Measurements from ENCODE around the gene CCL2.
"Not testable (repeated sequence)": the region's sequence is repeated elsewhere in the genome, so short reads cannot be mapped to it uniquely, and the experiment has no call there.

Gene CCL2

GRCh38 chr17:34254651-34255380, at the start of gene CCL2:
Gene CCL2 (plus strand): TSS chr17:34255285. CDS start chr17:34255350, 65 bp downstream.
- DNase-seq = no peak

GRCh38 chr17:34205401-34205800, 49.7 kb upstream of the CCL2 start:
- no peak for DNase-seq

- no peak for DNase-seq
Observed at GRCh38 chr17:34206569-34206968, 48.5 kb upstream of the CCL2 start.

GRCh38 chr17:34207572-34207971, 47.5 kb upstream of the CCL2 start:
- DNase-seq = no peak

GRCh38 chr17:34218748-34219147, 36.3 kb upstream of the CCL2 start:
- DNase-seq = no peak

GRCh38 chr17:34219405-34219804, 35.7 kb upstream of the CCL2 start:
- no peak for DNase-seq

GRCh38 chr17:34220045-34220751, 34.9 kb upstream of the CCL2 start:
- no peak for DNase-seq

GRCh38 chr17:34220752-34221395, 34.2 kb upstream of the CCL2 start:
- DNase-seq = no peak

GRCh38 chr17:34221411-34221810, 33.7 kb upstream of the CCL2 start:
- DNase-seq = no peak

GRCh38 chr17:34222722-34223497, 32.2 kb upstream of the CCL2 start:
- DNase-seq = no peak

GRCh38 chr17:34225046-34225445, 30.0 kb upstream of the CCL2 start:
- DNase-seq = no peak

- DNase-seq = no peak
Observed at GRCh38 chr17:34226011-34226743, 28.9 kb upstream of the CCL2 start.

- no peak for DNase-seq
Observed at GRCh38 chr17:34226744-34227034, 28.4 kb upstream of the CCL2 start.

GRCh38 chr17:34227293-34227692, 27.8 kb upstream of the CCL2 start:
- DNase-seq = not testable (repeated sequence)

- no peak for DNase-seq
Observed at GRCh38 chr17:34227707-34228106, 27.4 kb upstream of the CCL2 start.

- DNase-seq = no peak
Observed at GRCh38 chr17:34228781-34229180, 26.3 kb upstream of the CCL2 start.

GRCh38 chr17:34230342-34230741, 24.7 kb upstream of the CCL2 start:
- no peak for DNase-seq

- no peak for DNase-seq
Observed at GRCh38 chr17:34234616-34235015, 20.5 kb upstream of the CCL2 start.

- no peak for DNase-seq
Observed at GRCh38 chr17:34235389-34236028, 19.6 kb upstream of the CCL2 start.

GRCh38 chr17:34236281-34236892, 18.7 kb upstream of the CCL2 start:
- DNase-seq = no peak

- no peak for DNase-seq
Observed at GRCh38 chr17:34237458-34237857, 17.6 kb upstream of the CCL2 start.

- DNase-seq = no peak
Observed at GRCh38 chr17:34241062-34241461, 14.0 kb upstream of the CCL2 start.

Measured in NCI-H2081 treated with DMSO at 0.1 percent for 48 hours (cell line).